ENCODE results near the gene GGA1. TPM values are rescaled to one million over a fixed set of nuclear protein-coding genes. Genes with fewer than 3 reads are reported as not detected.
A peak's percentile ranks its signal among the peaks of the same experiment; 100 is the strongest.

Gene GGA1
- total and polyA plus RNA-seq, 9 of the 15 experiments (the other 6 are each of a cell fraction or from before 2014, with no cell fraction given): 1.5 to 69.5 (median 31.6) TPM

DNA sequence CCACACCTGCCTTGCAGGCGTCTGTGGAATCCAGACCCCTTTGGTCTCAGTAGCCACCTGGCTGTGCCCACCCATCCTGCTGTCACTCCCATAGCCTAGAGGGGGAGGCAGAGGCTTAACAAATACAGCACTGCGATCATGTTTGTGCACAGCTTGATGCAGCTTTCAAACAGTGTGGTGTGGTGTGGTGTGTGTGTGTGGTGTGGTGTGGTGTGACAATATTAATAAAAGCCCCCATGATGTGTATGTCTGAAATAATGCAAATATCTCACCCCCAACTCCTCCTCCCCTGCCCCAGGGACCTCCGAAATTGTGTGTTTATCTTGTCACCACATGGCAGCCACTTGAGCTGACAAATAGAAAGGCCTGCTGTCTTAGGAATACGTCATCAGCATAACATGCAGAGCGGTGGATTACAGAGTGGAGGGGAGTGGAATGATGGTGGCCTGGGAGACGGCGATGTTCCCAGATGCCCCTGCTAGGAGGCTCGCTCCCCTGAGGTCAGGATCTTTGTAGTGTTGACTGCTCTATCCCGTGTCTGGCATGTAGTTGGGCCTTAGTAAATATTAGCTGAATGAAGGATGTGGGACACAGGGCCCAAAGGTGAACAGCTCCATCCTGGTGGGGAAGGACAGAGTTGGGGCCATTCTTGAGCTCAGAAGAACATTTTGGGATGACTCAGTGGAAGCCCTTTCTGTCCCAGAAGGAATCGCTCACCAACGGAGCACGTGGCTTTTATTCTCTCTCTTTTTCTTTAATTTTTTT is 52.7 kb downstream of the GGA1 start (continued):
- TF ChIP-seq CREB1 (IDR thresholded peaks at IDR 0.05) (no peak), CREB1 (CRISPR knock-in tag; IDR thresholded peaks at IDR 0.05) (0 out of 2 replicates have a peak, but pooled peaks have one; percentile 20), NFYB (IDR thresholded peaks at IDR 0.05; ENCODE audit: extremely low read depth, insufficient read length) (no peak), ZNF124 (CRISPR knock-in tag; IDR thresholded peaks at IDR 0.05) (no peak), ATF7 (IDR thresholded peaks at IDR 0.05) (peak; percentile 91), HMG20B (CRISPR knock-in tag; IDR thresholded peaks at IDR 0.05) (no peak), JUN (IDR thresholded peaks at IDR 0.05; ENCODE audit: borderline replicate concordance, low read depth, low read length) (no peak), JUN (CRISPR knock-in tag; IDR thresholded peaks at IDR 0.05; ENCODE audit: borderline replicate concordance) (no peak), FIP1L1 (IDR thresholded peaks at IDR 0.05; ENCODE audit: low read depth, low read length, poor library complexity, severe bottlenecking) (no peak), HNRNPH1 (optimal IDR thresholded peaks at IDR 0.05; ENCODE audit: low read depth, low read length) (no peak), BRD4 (IDR thresholded peaks at IDR 0.05) (no peak), SMARCA4 (IDR thresholded peaks at IDR 0.05) (no peak), EGR1 (conservative IDR thresholded peaks at IDR 0.05) (no peak), HNRNPLL (IDR thresholded peaks at IDR 0.05; ENCODE audit: low read depth, low read length, poor library complexity, severe bottlenecking) (no peak), JUND (IDR thresholded peaks at IDR 0.05; ENCODE audit: borderline replicate concordance, low read depth, low read length) (no peak), JUND (tag; IDR thresholded peaks at IDR 0.05; ENCODE audit: borderline replicate concordance, low read depth, low read length) (peak; percentile 45; the same call in 1 of the 3 replicates), RUNX1 (IDR thresholded peaks at IDR 0.05; ENCODE audit: low read depth) (no peak), ZNF41 (CRISPR knock-in tag; conservative IDR thresholded peaks at IDR 0.05) (no peak)
- TF ChIP-seq, protein P1, sequence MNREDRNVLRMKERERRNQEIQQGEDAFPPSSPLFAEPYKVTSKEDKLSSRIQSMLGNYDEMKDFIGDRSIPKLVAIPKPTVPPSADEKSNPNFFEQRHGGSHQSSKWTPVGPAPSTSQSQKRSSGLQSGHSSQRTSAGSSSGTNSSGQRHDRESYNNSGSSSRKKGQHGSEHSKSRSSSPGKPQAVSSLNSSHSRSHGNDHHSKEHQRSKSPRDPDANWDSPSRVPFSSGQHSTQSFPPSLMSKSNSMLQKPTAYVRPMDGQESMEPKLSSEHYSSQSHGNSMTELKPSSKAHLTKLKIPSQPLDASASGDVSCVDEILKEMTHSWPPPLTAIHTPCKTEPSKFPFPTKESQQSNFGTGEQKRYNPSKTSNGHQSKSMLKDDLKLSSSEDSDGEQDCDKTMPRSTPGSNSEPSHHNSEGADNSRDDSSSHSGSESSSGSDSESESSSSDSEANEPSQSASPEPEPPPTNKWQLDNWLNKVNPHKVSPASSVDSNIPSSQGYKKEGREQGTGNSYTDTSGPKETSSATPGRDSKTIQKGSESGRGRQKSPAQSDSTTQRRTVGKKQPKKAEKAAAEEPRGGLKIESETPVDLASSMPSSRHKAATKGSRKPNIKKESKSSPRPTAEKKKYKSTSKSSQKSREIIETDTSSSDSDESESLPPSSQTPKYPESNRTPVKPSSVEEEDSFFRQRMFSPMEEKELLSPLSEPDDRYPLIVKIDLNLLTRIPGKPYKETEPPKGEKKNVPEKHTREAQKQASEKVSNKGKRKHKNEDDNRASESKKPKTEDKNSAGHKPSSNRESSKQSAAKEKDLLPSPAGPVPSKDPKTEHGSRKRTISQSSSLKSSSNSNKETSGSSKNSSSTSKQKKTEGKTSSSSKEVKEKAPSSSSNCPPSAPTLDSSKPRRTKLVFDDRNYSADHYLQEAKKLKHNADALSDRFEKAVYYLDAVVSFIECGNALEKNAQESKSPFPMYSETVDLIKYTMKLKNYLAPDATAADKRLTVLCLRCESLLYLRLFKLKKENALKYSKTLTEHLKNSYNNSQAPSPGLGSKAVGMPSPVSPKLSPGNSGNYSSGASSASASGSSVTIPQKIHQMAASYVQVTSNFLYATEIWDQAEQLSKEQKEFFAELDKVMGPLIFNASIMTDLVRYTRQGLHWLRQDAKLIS (CRISPR knock-in tag; IDR thresholded peaks at IDR 0.05): no peak
- TF ChIP-seq, protein P2, sequence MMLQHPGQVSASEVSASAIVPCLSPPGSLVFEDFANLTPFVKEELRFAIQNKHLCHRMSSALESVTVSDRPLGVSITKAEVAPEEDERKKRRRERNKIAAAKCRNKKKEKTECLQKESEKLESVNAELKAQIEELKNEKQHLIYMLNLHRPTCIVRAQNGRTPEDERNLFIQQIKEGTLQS (IDR thresholded peaks at IDR 0.05): peak; percentile 73
- TF ChIP-seq, protein P2 (CRISPR knock-in tag; conservative IDR thresholded peaks at IDR 0.05): no peak
- TF ChIP-seq, protein P3, sequence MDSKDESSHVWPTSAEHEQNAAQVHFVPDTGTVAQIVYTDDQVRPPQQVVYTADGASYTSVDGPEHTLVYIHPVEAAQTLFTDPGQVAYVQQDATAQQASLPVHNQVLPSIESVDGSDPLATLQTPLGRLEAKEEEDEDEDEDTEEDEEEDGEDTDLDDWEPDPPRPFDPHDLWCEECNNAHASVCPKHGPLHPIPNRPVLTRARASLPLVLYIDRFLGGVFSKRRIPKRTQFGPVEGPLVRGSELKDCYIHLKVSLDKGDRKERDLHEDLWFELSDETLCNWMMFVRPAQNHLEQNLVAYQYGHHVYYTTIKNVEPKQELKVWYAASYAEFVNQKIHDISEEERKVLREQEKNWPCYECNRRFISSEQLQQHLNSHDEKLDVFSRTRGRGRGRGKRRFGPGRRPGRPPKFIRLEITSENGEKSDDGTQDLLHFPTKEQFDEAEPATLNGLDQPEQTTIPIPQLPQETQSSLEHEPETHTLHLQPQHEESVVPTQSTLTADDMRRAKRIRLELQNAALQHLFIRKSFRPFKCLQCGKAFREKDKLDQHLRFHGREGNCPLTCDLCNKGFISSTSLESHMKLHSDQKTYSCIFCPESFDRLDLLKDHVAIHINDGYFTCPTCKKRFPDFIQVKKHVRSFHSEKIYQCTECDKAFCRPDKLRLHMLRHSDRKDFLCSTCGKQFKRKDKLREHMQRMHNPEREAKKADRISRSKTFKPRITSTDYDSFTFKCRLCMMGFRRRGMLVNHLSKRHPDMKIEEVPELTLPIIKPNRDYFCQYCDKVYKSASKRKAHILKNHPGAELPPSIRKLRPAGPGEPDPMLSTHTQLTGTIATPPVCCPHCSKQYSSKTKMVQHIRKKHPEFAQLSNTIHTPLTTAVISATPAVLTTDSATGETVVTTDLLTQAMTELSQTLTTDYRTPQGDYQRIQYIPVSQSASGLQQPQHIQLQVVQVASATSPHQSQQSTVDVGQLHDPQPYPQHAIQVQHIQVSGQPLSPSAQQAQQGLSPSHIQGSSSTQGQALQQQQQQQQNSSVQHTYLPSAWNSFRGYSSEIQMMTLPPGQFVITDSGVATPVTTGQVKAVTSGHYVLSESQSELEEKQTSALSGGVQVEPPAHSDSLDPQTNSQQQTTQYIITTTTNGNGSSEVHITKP (IDR thresholded peaks at IDR 0.05; ENCODE audit: partially characterized antibody): peak; percentile 10

All from K562 (cell line).